GM18519 (cell line): ENCODE measurements around the gene RBM45.

Experiments
- ATAC-seq: cut with Tn5 transposase; IDR thresholded peaks from one replicate; pipeline ENCODE4 v1.9.1; 2021; ENCODE audit warnings: mild to moderate bottlenecking, moderate library complexity; ENCODE audit not compliant: unreplicated experiment, low FRiP score

RBM45 gene

DNA sequence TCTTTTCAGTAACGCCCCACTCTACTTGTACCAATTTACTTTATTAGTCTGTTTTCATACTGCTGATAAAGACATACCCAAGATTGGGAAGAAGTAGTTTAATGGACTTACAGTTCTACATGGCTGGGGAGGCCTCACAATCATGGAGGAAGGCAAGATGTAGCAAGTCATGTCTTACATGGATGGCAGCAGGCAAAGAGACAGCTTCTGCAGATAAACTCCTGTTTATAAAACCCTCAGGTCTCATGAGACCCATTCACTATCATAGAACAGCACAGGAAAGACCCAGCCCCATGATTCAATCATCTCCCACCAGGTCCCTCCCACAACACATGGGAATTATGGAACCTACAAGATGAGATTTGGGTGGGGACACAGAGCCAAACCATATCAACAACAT lies 43.3 kb downstream of the RBM45 start:
- no peak for ATAC-seq

DNA sequence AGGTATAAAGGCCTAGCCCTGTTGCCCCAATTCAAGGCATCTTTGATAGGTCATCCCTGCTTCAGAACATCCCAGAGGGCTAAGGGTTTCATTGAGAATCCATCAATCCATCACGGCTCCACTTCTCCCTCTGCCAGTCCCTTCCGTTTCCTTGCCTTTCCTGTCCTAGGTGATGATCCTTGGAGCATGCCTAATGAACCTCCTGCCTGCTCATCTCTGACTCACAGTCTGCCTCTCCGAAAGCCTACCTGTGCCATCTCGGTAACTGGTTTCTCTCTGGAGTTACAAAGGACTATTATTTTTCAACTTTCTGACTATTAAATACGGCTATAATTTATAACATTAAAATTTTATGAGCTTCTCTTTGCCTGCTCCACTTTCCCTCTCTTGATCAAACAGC lies 45.3 kb downstream of the RBM45 start:
- no peak for ATAC-seq

DNA sequence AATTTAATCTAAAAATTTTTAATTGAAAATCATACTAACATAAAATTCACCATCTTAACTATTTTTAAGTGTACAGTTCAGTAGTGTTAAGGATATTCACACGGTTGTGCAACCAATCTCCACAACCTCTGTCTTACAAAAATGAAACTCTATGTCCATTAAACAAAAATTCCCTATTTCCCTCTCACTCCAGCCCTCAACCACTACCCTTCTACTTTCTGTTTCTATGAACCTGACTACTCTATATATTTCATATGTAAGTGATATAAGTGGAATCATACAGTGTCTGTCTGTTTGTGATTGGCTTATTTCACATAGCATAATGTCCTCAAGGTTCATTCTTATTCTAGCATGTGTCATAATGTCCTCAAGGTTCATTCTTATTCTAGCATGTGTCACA lies 47.7 kb downstream of the RBM45 start:
- no peak for ATAC-seq

- ATAC-seq = no peak
Measured at GRCh38 chr2:178160601-178161000, 48.4 kb downstream of the RBM45 start.

- ATAC-seq = no peak
Measured at GRCh38 chr2:178163395-178163794, 51.2 kb downstream of the RBM45 start.

DNA sequence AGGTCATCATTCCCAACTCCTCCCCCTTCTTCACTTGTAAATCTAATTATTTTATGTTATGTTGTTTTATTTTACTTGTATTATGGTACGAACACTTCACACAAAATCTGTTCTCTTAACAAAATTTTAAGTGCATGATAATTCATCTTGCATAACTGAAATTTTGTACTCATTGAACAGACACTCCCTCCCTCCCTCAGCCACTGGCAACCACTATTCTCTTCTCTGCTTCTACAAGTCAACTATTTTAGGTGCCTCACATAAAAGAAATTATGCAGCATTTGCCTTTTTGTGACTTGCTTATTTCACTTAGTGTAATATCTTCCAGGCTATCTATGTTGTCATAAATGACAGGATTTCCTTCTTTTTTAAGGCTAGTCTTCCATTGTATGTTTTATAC lies 51.7 kb downstream of the RBM45 start:
- no peak for ATAC-seq

DNA sequence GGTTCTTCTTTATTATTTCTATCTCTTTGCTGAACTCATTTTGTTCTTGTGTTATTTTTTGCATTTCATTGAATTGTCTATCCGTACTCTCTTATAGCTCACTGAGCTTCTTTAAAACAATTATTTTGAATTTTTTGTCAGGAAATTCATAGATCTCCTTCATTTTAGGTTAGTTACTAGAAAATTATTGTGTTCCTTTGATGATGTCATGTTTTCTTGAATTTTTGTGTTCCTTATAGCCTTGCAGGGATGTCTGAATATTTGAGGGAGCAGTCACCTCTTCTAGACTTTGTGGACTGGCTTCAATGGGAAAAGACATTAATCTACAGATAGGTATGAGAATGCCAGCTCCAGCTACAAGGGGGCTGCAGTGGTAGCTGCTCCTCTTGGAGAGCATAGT lies 61.4 kb downstream of the RBM45 start:
- ATAC-seq = no peak

DNA sequence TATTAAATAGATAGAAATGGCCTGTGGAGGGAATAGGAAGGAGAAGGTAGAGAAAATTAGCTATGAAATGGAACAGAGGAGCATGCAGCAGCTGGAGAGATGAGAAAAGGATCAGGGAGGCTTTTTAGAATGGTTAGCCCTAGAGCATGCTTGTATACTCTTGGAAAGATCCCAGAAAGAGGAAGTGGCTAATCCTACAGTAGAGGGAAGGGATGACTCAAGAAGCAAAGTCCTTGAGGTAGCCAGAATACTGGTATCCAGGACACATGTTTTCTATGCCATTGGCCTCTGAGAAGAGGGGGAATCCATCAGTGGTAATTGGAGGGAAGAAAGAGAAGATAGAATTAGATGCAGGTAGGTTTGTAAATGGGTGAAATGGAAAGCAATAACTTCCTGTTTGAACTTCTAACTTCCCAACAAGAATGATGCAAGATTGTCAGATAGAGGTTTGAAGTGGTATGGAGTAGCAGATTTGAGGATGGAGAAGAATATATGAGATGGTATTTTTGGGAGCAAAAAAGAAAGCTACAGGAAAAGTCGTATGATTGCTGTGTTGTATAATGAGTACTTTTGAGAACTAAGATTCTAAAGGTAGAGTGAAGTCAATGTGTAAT lies 64.9 kb downstream of the RBM45 start:
- ATAC-seq = no peak
